Amniotic epithelial cell (primary cell): ENCODE results near the gene THRA.

Experiments used
- DNase-seq: peaks from one replicate; pipeline ENCODE4 v3.0.0-alpha.2; 2010; ENCODE audit warnings: low read depth

The THRA gene

DNA sequence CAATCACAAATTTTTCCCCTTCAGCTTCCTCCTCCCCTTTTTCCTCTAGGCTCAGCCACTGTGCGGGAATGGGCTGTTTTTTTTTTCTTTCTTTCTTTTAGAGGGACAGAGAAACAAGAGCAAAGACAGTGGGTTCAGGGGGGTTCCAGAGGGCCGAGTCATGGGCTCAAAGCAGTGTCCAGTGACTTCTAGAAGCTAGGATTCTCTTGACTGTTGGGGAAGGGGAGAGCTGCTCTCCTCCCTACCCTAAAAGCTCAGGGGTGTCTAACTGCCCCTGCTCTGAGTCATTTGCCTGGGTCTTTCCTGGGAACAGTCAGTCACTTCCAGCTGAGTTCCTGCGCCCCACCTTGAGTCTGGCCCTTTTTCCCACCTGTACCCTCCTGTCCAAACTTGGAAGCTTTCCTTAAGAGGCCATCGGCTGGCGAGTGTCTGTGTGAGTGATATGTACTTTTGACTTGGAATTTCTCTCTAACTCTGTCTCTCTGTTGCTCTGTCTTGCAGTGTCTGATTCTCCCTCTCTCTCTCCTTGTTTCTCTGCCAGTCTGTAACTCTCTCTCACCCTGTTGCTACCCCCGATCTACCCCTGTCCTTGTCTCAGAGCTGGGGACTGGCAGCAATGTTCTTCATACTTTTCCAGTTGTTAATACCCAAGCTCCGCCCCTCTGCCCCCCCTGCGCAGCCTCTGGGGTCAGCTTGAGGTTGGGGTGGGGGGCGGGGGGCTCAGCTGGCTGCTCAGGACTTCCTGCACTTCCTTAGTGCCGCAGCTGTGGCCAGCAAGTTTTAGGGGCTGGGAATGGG lies 2.4 kb downstream of the THRA start:
- peak; percentile 39 for DNase-seq

DNA sequence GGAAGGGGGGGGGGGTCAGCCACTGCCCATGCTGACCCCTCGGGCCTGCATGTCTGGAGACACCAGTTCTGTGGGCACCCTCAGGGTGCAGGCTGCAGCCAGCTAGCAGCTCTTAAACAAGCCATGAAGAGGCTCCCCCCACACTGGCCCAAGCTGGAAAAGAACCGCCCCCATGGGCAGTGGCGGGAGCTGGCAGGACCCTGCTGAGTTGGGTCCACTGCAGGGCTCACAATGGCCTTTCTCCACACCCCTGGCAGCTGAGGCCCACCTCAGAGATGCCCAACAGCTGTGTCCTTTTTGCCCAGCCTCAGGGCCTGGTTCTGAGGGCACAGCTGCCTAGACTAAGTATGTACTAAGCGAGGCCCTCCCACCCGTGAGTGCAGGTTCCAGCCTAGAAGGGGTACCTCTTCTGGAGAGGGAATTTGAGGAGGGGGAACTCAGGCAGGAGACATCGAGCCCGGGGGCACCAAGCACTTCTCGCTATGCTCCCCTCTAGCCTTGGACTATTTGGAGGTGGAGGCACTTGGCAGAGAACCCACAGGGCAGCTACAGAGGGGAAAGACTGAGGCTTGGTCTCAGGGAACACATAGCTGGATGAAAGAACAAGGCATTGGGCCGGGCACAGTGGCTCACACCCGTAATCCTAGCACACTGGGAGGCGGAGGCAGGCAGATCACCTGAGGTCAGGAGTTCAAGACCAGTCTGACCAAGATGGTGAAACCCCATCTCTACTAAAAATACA lies 3.2 kb downstream of the THRA start:
- no peak for DNase-seq

DNA sequence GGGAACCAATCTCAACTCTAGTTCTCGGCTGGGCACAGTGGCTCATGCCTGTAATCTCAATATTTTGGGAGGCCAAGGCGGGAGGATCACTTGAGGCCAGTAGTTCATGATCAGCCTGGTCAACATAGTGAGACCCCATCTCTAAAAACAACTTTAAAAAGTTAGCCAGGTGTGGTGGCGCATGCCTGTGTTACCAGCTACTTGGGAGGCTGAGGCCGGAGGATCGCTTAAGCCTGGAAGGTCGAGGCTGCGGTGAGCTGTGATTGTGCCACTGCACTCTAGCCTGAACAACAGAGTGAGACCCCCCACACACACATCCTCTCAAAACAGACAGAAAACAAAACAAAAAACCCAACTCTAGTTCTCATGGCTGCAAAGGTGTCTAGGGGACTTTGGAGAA lies 4.9 kb downstream of the THRA start:
- DNase-seq: no peak

DNA sequence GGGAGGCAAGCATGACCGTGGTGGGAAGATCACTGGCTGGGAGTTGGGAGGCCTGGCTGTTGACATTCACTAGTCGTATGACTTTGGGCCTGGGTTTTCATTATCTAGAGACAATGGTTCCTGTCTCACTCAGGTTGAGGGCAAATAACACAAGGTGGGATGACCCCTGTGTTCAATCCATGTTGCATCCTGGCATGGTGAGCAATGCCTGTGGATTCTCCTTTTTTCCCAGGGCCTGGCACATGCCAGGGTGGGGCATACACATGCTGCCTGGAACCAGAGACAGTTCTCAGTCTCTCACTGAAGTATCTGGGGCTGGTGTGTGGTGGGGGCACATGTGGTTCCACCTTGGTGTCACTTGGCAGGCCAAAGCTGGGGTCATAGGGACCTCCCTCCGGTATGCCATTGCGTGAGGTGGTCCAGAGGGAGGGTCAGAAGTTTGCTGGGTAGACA lies 5.4 kb downstream of the THRA start:
- DNase-seq: no peak

DNA sequence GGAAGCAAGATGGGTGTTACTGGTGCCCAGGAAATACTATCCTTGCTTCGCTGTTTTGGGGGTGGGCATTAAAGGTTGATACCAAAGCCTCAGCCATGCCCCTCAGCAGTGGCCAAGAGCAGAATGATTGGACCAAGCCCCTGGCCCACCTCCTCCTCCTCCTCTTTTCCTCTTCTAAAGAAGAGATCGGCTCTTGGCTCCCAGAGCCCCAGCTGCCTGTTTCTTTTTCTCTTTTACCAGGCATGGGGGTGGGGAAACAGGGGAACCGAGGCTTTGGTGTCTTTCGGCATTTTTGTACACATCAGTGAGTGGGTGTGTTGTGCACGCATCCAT lies 5.8 kb downstream of the THRA start:
- DNase-seq: no peak

DNA sequence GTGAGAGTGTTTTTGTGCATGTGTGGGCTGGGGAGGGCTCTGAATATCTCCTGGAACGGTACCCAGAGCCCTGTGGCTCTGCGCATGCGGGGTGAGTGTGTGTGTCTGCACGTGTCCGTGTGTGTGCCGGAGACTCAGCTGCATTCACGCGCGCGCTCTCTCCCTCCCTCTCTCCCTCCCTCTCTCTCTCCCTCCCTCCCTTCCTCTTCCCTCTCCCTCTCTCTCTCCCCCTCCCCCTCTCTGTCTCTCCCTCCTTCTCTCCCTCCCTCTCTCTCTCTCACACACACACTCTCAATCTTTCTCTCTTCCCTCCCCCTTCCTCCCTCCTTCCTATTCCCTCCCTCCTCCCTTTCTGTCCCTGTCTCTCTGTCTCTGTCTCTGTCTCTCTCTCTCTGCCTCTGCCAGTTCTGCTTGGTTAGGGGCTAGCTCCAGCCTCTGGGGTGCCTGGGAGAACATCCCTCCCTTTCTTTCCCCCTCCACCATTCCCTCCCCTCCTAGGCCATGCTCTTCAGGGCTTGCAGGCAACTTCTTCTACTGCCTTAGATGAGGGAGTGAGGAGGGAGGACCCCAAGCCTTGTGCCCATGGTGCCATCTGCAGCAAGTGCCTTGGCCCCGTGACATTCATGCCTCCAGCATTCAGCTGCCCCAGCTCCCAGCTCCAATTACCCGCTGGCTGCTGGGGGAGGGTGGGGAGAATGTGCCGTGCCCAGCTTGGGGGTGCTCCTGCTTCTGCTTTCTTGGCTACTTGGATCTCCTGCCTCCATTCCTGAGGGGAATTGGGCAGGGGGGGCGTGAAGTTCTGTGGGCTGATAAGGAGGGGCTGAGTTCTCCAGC lies 6.4 kb downstream of the THRA start:
- peak; percentile 90 for DNase-seq

DNA sequence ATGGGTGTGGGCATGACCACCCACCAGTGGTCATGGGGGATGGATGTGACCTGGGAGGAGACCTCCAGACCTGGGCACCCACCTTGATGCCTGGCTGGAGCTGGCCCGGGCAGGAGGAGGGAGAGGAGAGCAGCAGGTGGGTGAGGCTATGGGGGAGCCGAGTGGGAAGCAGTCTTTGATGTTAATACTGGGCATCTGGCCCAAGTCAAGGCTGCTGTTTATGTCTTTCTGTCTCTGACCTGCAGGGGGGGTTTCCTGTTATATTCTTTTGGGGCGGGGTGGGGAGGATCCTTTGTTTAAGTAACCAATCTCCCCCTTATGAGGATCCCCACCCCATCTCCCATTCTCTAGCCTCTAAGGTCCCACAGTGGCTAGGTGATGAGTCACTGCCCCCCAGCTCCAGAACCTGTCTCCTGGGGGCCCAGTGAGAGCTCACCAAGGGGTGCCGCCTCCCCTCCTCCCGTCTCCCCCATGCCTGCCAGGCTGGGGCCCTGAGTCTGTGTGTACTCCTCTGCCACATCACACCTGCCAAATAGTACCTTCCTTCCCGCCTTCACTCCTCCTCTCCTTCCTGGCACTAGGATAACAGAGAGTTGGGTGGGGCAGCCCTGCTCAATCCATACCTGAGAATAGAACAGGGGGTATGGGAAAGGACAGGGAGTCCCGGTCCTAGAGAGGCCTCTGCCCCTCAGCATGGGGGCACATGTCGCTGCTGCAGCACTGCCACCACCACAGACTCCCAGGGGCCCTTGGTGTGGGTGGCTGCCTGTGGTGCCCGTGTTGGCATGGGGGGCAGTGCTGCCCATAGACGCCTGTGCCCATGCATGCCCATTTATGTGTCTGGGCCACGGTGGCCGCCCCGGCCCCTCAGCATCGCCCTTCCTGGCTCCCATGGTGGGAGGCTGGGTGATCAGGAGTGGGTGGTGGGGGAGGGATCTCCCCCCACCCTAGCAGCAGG lies 7.3 kb downstream of the THRA start:
- peak; percentile 40 for DNase-seq

- no peak for DNase-seq
Observed at GRCh38 chr17:40070709-40071312, 8.0 kb downstream of the THRA start.

DNA sequence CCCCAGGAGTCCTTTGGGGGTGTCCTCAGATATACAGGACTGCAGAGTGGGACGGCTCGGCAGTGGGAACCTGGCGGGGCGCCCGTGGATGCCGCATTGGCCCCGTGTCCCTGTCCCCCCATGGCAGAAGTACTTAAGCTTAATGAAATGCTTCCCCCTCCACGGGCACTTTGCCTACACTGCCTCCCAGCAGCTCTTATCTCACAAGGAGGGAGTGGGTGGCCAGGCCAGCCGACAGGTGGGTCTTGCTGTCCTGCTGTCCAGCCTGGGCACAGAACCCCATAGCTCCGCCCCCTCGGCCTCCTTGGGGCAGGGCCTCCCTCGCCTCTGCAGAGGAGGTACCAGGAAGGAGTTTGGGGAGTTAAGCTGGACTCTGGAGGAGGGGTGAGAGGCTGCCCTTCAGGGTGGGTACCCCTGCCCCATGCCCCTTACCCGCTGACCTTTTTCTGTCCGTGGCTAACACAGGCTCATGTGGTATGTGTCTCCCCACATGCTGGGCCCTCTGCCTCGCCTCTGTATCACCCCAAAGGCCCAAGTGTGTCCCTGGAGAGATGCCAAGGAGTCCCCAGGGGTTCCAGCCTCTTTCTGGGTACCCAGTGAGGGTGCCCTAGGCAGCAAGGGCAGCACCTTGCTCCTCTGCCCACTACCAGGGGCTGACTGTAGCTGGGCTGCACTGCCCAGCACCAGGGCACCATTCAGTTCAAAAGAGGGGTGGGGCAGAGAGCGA lies 8.7 kb downstream of the THRA start:
- no peak for DNase-seq

GRCh38 chr17:40072040-40072734 lies 9.4 kb downstream of the THRA start:
- DNase-seq: peak; percentile 68

DNA sequence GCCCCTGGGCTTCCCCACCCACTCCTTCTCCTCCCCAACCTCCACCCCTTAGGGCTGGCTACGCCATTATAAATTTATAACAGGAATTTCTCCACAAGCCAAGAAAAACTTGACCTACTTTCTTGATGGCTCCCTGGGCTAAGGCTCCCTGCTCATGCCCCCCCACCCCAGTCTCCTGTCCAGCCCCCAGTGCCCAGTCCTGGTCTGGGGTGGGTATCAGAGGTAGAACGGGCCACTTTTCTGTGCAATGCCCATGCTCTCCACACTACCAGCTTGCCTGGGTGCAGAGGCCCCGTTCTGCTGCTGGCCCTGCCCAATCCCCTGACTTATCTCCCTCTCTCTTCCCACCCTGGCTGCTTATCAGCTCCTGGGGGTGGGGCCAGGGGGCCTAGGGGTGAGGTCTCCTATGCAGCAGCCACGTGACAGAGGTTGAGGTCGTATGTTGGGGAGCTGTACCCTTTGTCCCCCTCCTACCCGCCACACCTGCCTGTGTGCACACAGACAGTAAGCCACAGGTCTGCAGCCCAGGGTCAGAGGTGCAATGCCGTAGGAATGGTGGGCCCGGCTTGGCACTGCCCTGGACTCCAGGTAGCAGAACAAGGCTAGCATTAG lies 10.1 kb downstream of the THRA start:
- no peak for DNase-seq

DNA sequence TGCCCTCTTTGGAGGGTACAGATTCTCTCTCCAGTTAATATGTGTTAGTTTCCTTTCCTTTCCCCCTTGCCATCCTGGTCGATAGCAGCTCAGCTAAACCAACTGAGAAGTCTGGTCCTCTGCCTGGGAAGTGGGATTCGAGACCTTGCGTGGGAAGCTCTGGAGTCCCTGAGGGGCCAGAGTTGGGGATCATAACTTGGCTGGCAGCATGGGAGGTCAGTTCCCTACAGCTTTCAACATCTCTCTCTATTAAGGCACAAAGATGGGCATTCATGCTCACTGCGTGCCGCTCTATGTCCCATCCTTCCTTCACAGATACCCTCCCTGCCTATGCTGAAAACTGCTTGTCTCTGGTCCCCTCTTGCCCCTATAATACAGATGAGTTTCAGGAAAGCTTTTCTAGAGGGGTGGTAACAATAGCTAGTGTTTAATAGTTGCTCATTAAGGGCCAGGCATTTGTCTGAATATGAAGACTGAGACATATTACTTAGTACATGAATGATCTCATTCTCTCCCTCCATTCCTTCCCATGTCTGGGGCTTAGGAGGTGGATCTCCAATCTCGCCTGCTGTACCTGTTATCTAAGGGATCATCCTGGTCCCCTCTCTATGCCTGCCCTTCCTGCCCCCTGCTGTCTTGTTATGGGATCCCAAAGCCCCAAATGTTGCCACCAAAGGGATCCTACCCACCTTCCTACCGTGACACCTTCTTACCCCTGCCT lies 10.8 kb downstream of the THRA start:
- no peak for DNase-seq

- DNase-seq: no peak
Observed at GRCh38 chr17:40074175-40074512, 11.4 kb downstream of the THRA start.

DNA sequence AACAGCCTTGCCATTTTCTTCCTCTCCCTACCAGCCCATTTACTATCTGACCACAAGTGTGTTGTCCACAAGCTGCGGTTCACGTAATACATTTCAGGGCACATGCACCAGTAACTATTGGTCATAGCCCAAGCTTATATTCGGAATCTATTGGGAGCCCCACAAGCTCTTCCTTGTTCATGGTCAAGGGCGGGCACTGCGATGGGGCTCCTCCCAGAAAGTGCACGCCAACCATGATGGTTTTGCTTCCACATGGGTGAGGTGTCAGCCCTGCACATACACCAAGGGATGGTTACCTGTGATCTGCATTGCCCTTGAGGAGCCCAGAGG lies 12.1 kb downstream of the THRA start:
- peak; percentile 48 for DNase-seq

- peak; percentile 57 for DNase-seq
Observed at GRCh38 chr17:40075201-40075941, 12.6 kb downstream of the THRA start.

- no peak for DNase-seq
Observed at GRCh38 chr17:40075942-40076498, 13.3 kb downstream of the THRA start.

DNA sequence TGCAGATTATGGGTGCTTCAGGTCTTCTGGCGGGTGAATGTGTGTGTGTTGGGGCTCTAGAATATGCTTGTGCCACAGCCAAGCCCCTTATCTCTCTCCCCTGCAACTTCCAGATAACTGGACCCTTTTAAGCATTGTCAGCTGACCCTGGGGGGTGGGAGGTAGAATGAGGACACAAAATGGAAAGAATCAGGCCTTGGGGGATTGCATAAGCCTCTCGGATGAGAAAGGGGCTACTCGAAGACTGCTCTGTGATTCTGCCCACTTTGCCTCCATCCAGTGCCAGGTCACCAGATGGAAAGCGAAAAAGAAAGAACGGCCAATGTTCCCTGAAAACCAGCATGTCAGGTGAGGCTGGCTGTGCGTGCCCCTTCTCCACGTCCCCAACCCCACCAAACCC lies 13.8 kb downstream of the THRA start:
- no peak for DNase-seq

DNA sequence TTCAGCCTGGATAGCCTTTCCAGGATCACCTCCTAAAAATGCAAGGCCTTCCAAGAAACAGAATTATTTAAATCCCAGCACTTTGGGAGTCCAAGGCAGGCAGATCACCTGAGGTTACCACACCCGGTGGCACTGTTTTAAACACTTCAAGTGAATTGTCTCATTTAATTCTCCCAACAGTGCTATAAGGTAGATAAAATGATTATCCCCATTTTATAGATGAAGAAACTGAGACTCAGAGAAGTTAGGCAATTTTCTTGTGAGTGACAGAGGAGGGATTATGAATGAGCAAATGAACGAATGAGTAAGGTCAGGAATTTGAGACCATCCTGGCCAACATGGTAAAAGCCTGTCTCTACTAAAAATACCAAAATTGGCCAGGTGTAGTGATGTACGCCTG lies 16.8 kb downstream of the THRA start:
- DNase-seq: no peak
